ENCODE results near the gene VIPAS39. TPM values are rescaled to one million over a fixed set of nuclear protein-coding genes. Genes with fewer than 3 reads are reported as not detected.

VIPAS39 gene
- total and polyA plus RNA-seq, 2 of the 13 experiments (the other 11 are each of a cell fraction or from before 2014, with no cell fraction given): 13.3 to 21.5 TPM

GRCh38 chr14:77498120-77498979 is 40.9 kb upstream of the VIPAS39 start, which contains the start of gene ISM2 (continued):
- TF ChIP-seq LCORL (IDR thresholded peaks at IDR 0.05) (no peak), LCORL (CRISPR knock-in tag; IDR thresholded peaks at IDR 0.05) (peak; percentile 4; the same call in 1 of the 2 replicates), ZNF788 (CRISPR knock-in tag; IDR thresholded peaks at IDR 0.05; ENCODE audit: borderline replicate concordance) (peak; percentile 25; the same call in 1 of the 2 replicates), CC2D1A (CRISPR knock-in tag; IDR thresholded peaks at IDR 0.05) (0 out of 2 replicates have a peak, but pooled peaks have one; percentile 86), ISX (CRISPR knock-in tag; conservative IDR thresholded peaks at IDR 0.05) (no peak; the same call in 1 of the 2 replicates), IKZF4 (CRISPR knock-in tag; IDR thresholded peaks at IDR 0.05; ENCODE audit: borderline replicate concordance, low read depth, not compliant biosample characterization) (peak; percentile 91), JARID2 (CRISPR knock-in tag; IDR thresholded peaks at IDR 0.05; ENCODE audit: insufficient replicate concordance) (no peak), ZNF816 (CRISPR knock-in tag; IDR thresholded peaks at IDR 0.05; ENCODE audit: borderline replicate concordance) (no peak), ZNF580 (CRISPR knock-in tag; IDR thresholded peaks at IDR 0.05; ENCODE audit: borderline replicate concordance, low read depth) (no peak), ZHX2 (IDR thresholded peaks at IDR 0.05; ENCODE audit: low read depth) (no peak), ZHX2 (CRISPR knock-in tag; IDR thresholded peaks at IDR 0.05; ENCODE audit: borderline replicate concordance) (peak; percentile 5; the same call in 1 of the 2 replicates), ZNF333 (CRISPR knock-in tag; IDR thresholded peaks at IDR 0.05; ENCODE audit: borderline replicate concordance) (peak; percentile 85; the same call in 1 of the 2 replicates), FOXA3 (CRISPR knock-in tag; IDR thresholded peaks at IDR 0.05) (0 out of 2 replicates have a peak, but pooled peaks have one; percentile 15), HIVEP1 (CRISPR knock-in tag; IDR thresholded peaks at IDR 0.05) (peak; percentile 64), CEBPB (IDR thresholded peaks at IDR 0.05; ENCODE audit: borderline replicate concordance, low read depth, low read length) (no peak), SATB2 (CRISPR knock-in tag; IDR thresholded peaks at IDR 0.05) (0 out of 2 replicates have a peak, but pooled peaks have one; percentile 30), CHD4 (IDR thresholded peaks at IDR 0.05; ENCODE audit: borderline replicate concordance, low read length) (no peak), ZNF281 (CRISPR knock-in tag; IDR thresholded peaks at IDR 0.05; ENCODE audit: borderline replicate concordance) (0 out of 2 replicates have a peak, but pooled peaks have one; percentile 13), MYC (CRISPR knock-in tag; IDR thresholded peaks at IDR 0.05; ENCODE audit: borderline replicate concordance) (peak; percentile 85)
